Erythroblast (primary cell): Measurements from ENCODE around the gene SHMT2.

Experiments used
- DNase-seq, 2 experiments: peaks; one replicate each; lab custom pipeline; 2025; lab: John Stamatoyannopoulos, UW
- GATA1 ChIP-seq: IDR thresholded peaks from 2 replicates; pipeline ENCODE4 v1.6.1; 2011; ENCODE audit warnings: low read depth, mild to moderate bottlenecking, control low read depth, low read length, moderate library complexity
- POLR2A ChIP-seq: IDR thresholded peaks from 2 replicates; pipeline ENCODE4 v1.6.1; 2011; ENCODE audit warnings: mild to moderate bottlenecking, low read length

SHMT2 gene

GRCh38 chr12:57223191-57224165 is 6.0 kb upstream of the SHMT2 start:
- no peak for TF ChIP-seq GATA1
- TF ChIP-seq POLR2A = no peak
- DNase-seq = no peak

GRCh38 chr12:57224278-57224972 is 5.1 kb upstream of the SHMT2 start:
- TF ChIP-seq GATA1 = no peak
- TF ChIP-seq POLR2A = no peak
- DNase-seq = no peak

DNA sequence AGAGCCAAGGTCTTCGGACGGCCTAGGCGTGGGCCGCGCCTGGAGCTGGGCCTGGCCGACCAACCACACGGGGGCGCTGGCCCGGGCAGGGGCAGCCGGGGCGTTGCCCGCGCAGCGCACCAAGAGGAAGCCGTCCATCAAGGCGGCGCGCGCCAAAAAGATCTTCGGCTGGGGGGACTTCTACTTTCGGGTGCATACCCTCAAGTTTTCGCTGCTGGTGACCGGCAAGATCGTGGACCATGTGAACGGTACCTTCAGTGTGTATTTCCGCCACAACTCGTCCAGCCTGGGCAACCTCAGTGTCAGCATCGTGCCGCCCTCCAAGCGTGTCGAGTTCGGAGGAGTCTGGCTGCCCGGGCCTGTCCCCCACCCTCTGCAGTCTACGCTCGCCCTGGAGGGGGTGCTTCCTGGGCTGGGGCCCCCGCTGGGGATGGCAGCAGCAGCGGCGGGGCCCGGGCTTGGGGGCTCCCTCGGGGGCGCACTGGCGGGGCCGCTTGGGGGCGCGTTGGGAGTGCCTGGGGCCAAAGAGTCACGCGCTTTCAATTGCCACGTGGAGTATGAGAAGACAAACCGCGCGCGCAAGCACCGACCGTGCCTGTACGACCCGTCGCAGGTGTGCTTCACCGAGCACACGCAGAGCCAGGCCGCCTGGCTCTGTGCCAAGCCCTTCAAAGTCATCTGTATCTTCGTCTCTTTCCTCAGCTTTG is 4.4 kb upstream of the SHMT2 start:
- TF ChIP-seq POLR2A (no peak), GATA1 (no peak)
- peak; percentile 82 to 89 for DNase-seq

DNA sequence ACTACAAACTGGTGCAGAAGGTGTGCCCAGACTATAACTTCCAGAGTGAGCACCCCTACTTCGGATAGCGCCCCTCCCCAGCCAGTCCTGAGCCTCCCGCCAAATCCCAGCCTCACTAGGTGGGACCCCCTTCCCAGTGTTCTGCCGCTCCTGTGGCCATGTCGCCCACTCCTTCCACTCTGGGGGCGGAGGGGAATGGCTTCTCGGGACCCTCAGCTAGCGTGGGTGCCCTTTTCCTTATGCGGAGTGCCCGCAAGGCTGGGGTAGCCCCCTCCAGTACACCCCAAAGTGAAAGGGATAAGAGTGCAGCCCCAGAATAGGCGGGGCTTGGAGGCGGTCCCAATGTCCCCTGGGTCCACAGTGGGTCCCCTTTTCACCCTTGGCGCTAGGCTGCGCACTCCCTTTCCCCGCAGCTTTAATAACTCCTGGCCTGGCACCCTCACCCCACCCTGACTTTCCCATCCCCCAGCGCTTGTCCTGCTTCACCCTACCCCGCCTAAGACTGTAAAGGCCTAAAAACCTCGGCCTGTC is 3.8 kb upstream of the SHMT2 start:
- no peak for TF ChIP-seq POLR2A
- no peak for TF ChIP-seq GATA1
- no peak for DNase-seq

DNA sequence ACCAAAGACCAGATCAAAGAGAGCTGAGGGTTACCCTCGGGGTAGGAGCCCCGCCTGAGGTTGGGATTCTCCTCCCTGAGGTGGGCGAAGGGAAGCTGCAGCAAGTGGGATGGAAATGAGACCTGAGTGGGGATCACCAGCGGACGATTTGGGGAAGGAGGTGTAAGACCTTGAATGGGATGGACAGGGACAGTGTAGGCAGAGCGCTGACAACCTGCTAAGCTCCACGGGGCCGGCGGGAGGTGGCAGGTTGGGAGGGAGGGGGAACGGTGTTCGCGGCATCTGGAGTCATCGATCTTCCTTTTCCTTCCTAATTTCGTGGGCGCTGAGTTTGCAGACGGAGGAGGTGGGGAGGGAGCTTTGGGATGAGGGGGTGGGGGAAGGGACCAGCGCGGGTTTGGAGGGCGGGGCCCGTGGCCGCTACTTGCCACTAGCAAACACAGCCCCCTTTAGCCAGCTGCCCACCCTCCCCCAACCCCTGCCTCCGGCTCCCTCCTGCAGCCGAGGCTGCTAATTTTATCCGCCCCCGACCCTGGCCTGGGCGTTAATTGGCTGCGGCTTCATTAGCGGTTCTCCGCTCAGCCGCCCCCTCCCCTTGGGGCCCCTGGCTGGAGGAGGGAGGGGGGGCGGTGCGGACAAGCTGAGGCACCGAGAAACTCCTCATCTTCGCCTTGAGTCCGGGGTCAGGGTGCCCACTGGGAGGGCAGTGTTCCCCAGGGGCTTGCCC is 2.8 kb upstream of the SHMT2 start:
- TF ChIP-seq GATA1 = no peak
- TF ChIP-seq POLR2A = no peak
- peak in 1 of 2 experiments; percentile 31 for DNase-seq

- TF ChIP-seq GATA1 (no peak), POLR2A (no peak)
- DNase-seq = no peak
These were observed 2.0 kb upstream of the SHMT2 start for GRCh38 chr12:57227315-57228115.

DNA sequence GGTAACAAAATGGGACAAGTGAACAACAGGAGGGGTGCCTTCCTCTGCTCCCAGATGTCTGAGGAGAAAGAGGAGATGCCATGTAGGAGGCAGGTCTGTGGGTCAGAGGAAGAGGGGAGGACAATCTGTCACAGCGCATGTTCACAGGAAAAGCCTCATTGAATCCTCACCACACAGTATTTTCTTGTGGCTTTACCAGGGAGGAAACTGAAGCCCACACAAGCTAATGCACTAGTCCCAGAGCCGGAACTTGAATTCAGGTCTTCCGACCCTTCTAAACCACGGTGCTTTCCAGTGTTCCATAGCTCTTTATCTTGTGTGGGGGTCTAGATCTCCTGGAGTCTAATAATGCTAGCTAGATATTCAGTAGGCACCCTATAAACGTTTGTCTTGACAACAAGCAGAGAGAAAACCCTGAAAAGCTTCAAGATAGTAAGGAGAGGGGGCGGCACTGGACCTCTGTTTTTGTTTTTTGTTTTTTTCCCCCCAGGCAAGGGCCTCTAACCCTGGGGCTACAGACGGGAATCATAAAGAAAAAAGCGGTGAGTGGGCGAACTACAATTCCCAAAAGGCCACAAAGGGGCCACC is 371 bp upstream of the SHMT2 start:
- TF ChIP-seq POLR2A (no peak), GATA1 (no peak)
- no peak for DNase-seq

DNA sequence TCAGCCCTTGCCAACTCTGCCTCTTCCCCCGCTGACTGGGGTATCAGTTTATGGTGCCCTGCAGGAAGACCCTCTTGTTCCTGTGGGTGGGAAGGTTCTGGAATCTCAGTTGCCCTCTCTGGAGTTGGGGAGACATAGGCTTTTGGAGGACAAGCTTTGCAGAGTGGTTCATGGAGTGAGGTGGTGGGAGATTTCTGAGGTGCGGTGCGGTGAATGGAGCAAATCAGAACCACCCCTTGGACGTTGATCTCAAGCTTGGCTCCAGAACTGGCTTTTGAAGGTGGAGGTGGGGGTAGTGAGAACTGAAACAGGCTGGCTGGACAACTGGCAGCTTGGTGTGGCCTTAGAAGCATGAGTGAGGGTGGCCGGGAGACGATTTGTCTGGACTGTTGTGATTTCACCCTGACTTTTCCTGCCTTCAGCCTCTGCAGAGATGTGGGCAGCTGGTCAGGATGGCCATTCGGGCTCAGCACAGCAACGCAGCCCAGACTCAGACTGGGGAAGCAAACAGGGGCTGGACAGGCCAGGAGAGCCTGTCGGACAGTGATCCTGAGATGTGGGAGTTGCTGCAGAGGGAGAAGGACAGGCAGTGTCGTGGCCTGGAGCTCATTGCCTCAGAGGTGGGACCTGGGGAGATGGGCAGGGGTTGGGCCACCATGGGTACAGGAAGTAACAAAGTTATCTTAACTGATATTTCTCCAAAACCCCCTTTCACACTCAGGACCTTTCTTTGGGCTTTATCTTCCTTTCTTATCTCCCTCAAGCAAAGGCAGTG is 1.1 kb downstream of the SHMT2 start:
- TF ChIP-seq POLR2A (no peak), GATA1 (no peak)
- no peak for DNase-seq

DNA sequence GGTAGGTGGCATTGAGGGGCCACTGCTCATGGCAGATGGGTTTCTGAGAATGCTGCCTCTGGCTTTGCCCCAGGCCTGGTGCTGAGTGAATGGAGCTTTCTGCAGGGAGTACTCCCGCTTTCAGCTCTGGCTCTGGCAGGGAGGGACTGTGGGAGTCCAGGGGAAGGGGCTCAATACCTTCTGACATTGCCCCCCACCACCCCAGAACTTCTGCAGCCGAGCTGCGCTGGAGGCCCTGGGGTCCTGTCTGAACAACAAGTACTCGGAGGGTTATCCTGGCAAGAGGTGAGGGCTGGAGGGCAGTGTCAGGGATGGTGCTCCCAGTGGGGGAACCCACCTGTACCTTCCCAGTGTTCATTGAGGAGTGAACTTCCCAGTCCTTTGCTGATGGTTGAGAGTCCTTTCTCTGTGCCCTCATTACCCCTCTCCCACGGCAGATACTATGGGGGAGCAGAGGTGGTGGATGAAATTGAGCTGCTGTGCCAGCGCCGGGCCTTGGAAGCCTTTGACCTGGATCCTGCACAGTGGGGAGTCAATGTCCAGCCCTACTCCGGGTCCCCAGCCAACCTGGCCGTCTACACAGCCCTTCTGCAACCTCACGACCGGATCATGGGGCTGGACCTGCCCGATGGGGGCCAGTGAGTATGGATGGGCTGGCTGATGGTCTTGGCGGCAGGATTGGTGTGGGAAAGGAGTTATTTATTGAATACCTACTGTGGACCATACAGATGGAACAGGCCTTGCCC is 1.9 kb downstream of the SHMT2 start:
- no peak for DNase-seq
- no peak for TF ChIP-seq GATA1
- no peak for TF ChIP-seq POLR2A

GRCh38 chr12:57232156-57232756 is 2.7 kb downstream of the SHMT2 start:
- no peak for DNase-seq
- no peak for TF ChIP-seq GATA1
- TF ChIP-seq POLR2A = no peak
